IMR-90 (cell line): ENCODE measurements around the gene TAPT1. TPM values are rescaled to one million over a fixed set of nuclear protein-coding genes. Genes with fewer than 3 reads are reported as not detected.

ENCODE experiments used
- ATAC-seq: fragments of 200-7000 bp; cut with Tn5 transposase; 2 replicates; pipeline ENCODE4 v1.9.1; 2020; ENCODE audit warnings: low read depth, mild to moderate bottlenecking, moderate library complexity
- BruUV-seq: library from RNA; stranded (reverse); fragments of 400-500 nt; replicated peaks from 2 replicates; lab custom pipeline; 2021; lab: Mats Ljungman, UMichigan
- CTCF ChIA-PET: fragments of 300-600 bp; formaldehyde crosslinking; extraction: SDS; loops from one replicate; lab custom pipeline; 2021; ENCODE audit warnings: antibody characterized with exemption; lab: Yijun Ruan, JAX
- POLR2A ChIA-PET: fragments of 300-600 bp; sonication (Branson Sonifier 250); formaldehyde crosslinking; loops from one replicate; lab custom pipeline; 2022; ENCODE audit warnings: antibody characterized with exemption; ENCODE audit not compliant: unreplicated experiment; lab: Charles Lee
- DNase-seq: peaks from one replicate; pipeline ENCODE4 v3.0.0; 2013
- H2AFZ ChIP-seq: replicated peaks from 2 replicates; pipeline ENCODE3; 2013; ENCODE audit warnings: low read length, mild to moderate bottlenecking; ENCODE audit not compliant: poor library complexity
- H2AK5ac ChIP-seq: 2 replicates; pipeline ENCODE4 v1.6.1; 2013; ENCODE audit warnings: low read depth, low read length, inconsistent platforms
- H2AK9ac ChIP-seq: replicated peaks from 2 replicates; pipeline ENCODE3; 2013; ENCODE audit warnings: mild to moderate bottlenecking, low read depth, low read length, moderate library complexity; ENCODE audit not compliant: poor library complexity
- H2BK120ac ChIP-seq: 2 replicates; pipeline ENCODE4 v1.6.1; 2013; ENCODE audit warnings: low read depth, low read length, inconsistent platforms
- H2BK15ac ChIP-seq: 3 replicates; pipeline ENCODE4 v1.6.1; 2013; ENCODE audit warnings: low read depth, low read length, inconsistent platforms
- H2BK20ac ChIP-seq: 2 replicates; pipeline ENCODE4 v1.6.1; 2013; ENCODE audit warnings: low read depth, mild to moderate bottlenecking, inconsistent platforms, low read length, moderate library complexity
- H2BK5ac ChIP-seq: 2 replicates; pipeline ENCODE4 v1.6.1; 2013; ENCODE audit warnings: mild to moderate bottlenecking, low read depth, low read length, inconsistent platforms; ENCODE audit not compliant: poor library complexity, severe bottlenecking
- H3K14ac ChIP-seq: replicated peaks from 2 replicates; pipeline ENCODE4 v1.6.1; 2013; ENCODE audit warnings: low read depth, low read length, inconsistent platforms
- H3K18ac ChIP-seq: 2 replicates; pipeline ENCODE4 v1.6.1; 2013; ENCODE audit warnings: low read depth, low read length, control low read depth
- H3K23ac ChIP-seq: 2 replicates; pipeline ENCODE4 v1.6.1; 2013; ENCODE audit warnings: low read depth, low read length, inconsistent platforms
- H3K27ac ChIP-seq: 2 replicates; pipeline ENCODE4 v1.5.1; 2013; ENCODE audit warnings: mild to moderate bottlenecking, control low read depth, low read length; ENCODE audit not compliant: insufficient read depth
- H3K27me3 ChIP-seq: 2 replicates; pipeline ENCODE4 v1.6.1; 2013; ENCODE audit warnings: low read length; ENCODE audit not compliant: control insufficient read depth, insufficient read depth
- H3K36me3 ChIP-seq: 2 replicates; pipeline ENCODE4 v1.6.1; 2013; ENCODE audit warnings: low read length, mixed read lengths; ENCODE audit not compliant: control insufficient read depth, insufficient read depth
- H3K4ac ChIP-seq: 2 replicates; pipeline ENCODE4 v1.6.1; 2013; ENCODE audit warnings: low read depth, low read length, inconsistent platforms
- H3K4me1 ChIP-seq: 2 replicates; pipeline ENCODE4 v1.6.1; 2013; ENCODE audit warnings: low read length, mixed read lengths; ENCODE audit not compliant: control insufficient read depth, insufficient read depth
- H3K4me2 ChIP-seq: 2 replicates; pipeline ENCODE4 v1.6.1; 2013; ENCODE audit warnings: low read depth, mild to moderate bottlenecking, control low read depth, low read length, moderate library complexity
- H3K4me3 ChIP-seq: 2 replicates; pipeline ENCODE4 v1.5.1; 2013; ENCODE audit warnings: low read depth, mild to moderate bottlenecking, control low read depth, low read length, moderate library complexity; ENCODE audit not compliant: insufficient read depth
- H3K56ac ChIP-seq: 2 replicates; pipeline ENCODE4 v1.6.1; 2013; ENCODE audit warnings: low read length, inconsistent platforms; ENCODE audit not compliant: insufficient read depth; ENCODE audit errors: extremely low read depth
- H3K79me1 ChIP-seq, 2 experiments: 2 replicates each; pipeline ENCODE4 v1.6.1; 2013; ENCODE audit warnings: low read length in 2 of 2, inconsistent platforms in 1 of 2, low read depth in 1 of 2
- H3K9ac ChIP-seq: 2 replicates; pipeline ENCODE4 v1.6.1; 2013; ENCODE audit warnings: low read depth, low read length, control low read depth
- H3K9me1 ChIP-seq: 2 replicates; pipeline ENCODE4 v1.6.1; 2013; ENCODE audit warnings: low read length, inconsistent platforms; ENCODE audit not compliant: insufficient read depth
- H3K9me3 ChIP-seq: 2 replicates; pipeline ENCODE4 v1.6.1; 2013; ENCODE audit warnings: low read length; ENCODE audit not compliant: control insufficient read depth, insufficient read depth
- H4K20me1 ChIP-seq: 2 replicates; pipeline ENCODE4 v1.6.1; 2013; ENCODE audit warnings: low read length, inconsistent platforms; ENCODE audit not compliant: insufficient read depth
- H4K5ac ChIP-seq: 2 replicates; pipeline ENCODE4 v1.6.1; 2013; ENCODE audit warnings: mild to moderate bottlenecking, low read depth, low read length, control low read depth
- H4K8ac ChIP-seq, 2 experiments: 2 replicates each; pipeline ENCODE4 v1.6.1; 2013; ENCODE audit warnings: low read depth in 2 of 2, low read length in 2 of 2, control low read depth in 1 of 2, inconsistent platforms in 1 of 2
- H4K91ac ChIP-seq: 2 replicates; pipeline ENCODE4 v1.6.1; 2013; ENCODE audit warnings: low read depth, low read length, inconsistent platforms; ENCODE audit not compliant: insufficient read depth
- RCOR1 ChIP-seq: IDR thresholded peaks from 2 replicates; pipeline ENCODE4 v1.6.1; 2012; ENCODE audit warnings: mild to moderate bottlenecking, low read length, improper control_type of control experiment; ENCODE audit not compliant: insufficient replicate concordance
- SMC3 ChIP-seq: fragments of 150-350 bp; IDR thresholded peaks from 2 replicates; pipeline ENCODE4 v1.6.1; 2016; ENCODE audit warnings: low read depth, mild to moderate bottlenecking, antibody characterized with exemption, low read length, moderate library complexity
- WGBS, 2 experiments: methylation state at CpG; one replicate each; pipeline versions ENCODE4 v1.1.5 to v1.1.7; 2013; ENCODE audit warnings: missing lambda C conversion rate in 2 of 2; ENCODE audit not compliant: insufficient read length in 1 of 2; ENCODE audit errors: extremely low coverage in 2 of 2; 5-methylcytosine and 5-hydroxymethylcytosine counted together
- dilution Hi-C: fragments of 300-500 bp; cut with HindIII; formaldehyde crosslinking; loops from one replicate; pipeline ENCODE4 v1.14.3; 2018; ENCODE audit warnings: low sequenced_read_pairs; ENCODE audit not compliant: unreplicated experiment
- in situ Hi-C: fragments of 300-500 bp; cut with MboI; formaldehyde crosslinking; loops from 3 replicates; pipeline ENCODE4 v1.14.3; 2019; ENCODE audit warnings: low sequenced_read_pairs, inconsistent platforms, mixed read lengths
- intact Hi-C: fragments of 100-400 bp; cut with micrococcal nuclease; formaldehyde crosslinking; loops from 2 replicates; pipeline ENCODE4 v1.10.0; 2022
- polyA plus RNA-seq, 3 experiments: library from polyadenylated mRNA; depleted of rRNA; stranded (reverse); fragments of >200 nt; gene quantifications; 2 replicates each; pipeline ENCODE4 v1.2.3, GENCODE V29; 2012; ENCODE audit warnings: low replicate concordance in 1 of 3
- total RNA-seq: library from RNA; depleted of rRNA; stranded (reverse); fragments of >200 nt; gene quantifications from 2 replicates; pipeline ENCODE4 v1.2.3, GENCODE V29; 2012
- TF ChIP-seq, protein P1 (sequence below): conservative IDR thresholded peaks from 2 replicates; pipeline ENCODE4 v1.5.1; 2012; ENCODE audit warnings: mild to moderate bottlenecking, low read depth, low read length, improper control_type of control experiment

Gene TAPT1
- total and polyA plus RNA-seq, 2 of the 4 experiments (the other 2 are of a cell fraction) = 5.6 to 12.2 TPM

- Histone ChIP-seq H2AFZ (no peak overlapping the region), H4K8ac (no peak overlapping the region), H3K27ac (no peak overlapping the region), H3K9ac (no peak overlapping the region), H3K27me3 (no peaks in the 10 kb centered on the region), H3K9me1 (no peaks in the 10 kb centered on the region), H4K91ac (no peak overlapping the region), H3K4me3 (no peak overlapping the region), H4K5ac (no peak overlapping the region), H2AK5ac (no peak overlapping the region), H2AK9ac (no peak overlapping the region), H3K4me2 (no peak overlapping the region), H3K23ac (no peak overlapping the region), H4K20me1 (no peaks in the 10 kb centered on the region), H2BK120ac (no peak overlapping the region), H2BK15ac (no peak overlapping the region), H3K79me1 (no peaks in the 10 kb centered on the region), H3K36me3 (no peaks in the 10 kb centered on the region), H3K4ac (no peak overlapping the region), H2BK20ac (no peak overlapping the region), H3K9me3 (no peaks in the 10 kb centered on the region), H3K4me1 (no peaks in the 10 kb centered on the region), H2BK5ac (no peak overlapping the region), H3K56ac (no peak overlapping the region), H3K18ac (no peak overlapping the region), H3K14ac (no peak overlapping the region)
- no peak for ATAC-seq
- BruUV-seq = no TSS peak
- CTCF ChIA-PET = interaction anchor here (0.6 to 1.1 kb wide), 10 partner anchors 11 to 652 kb away, joined by 3 to 9 read pairs (median 4); no protein-coding TSS in a partner anchor
- peak; percentile 37 for DNase-seq
- intact Hi-C loops (loop anchor here (1.0 to 5.0 kb wide), 2 partner anchors 173 to 392 kb away; no protein-coding TSS in a partner anchor), in situ Hi-C loops (no loop called here), dilution Hi-C loops (no loop called here)
- POLR2A ChIA-PET = no interaction called here
- TF ChIP-seq RCOR1 (no peak), SMC3 (peak; percentile 27; the same call in 1 of the 2 replicates)
- TF ChIP-seq, protein P1, sequence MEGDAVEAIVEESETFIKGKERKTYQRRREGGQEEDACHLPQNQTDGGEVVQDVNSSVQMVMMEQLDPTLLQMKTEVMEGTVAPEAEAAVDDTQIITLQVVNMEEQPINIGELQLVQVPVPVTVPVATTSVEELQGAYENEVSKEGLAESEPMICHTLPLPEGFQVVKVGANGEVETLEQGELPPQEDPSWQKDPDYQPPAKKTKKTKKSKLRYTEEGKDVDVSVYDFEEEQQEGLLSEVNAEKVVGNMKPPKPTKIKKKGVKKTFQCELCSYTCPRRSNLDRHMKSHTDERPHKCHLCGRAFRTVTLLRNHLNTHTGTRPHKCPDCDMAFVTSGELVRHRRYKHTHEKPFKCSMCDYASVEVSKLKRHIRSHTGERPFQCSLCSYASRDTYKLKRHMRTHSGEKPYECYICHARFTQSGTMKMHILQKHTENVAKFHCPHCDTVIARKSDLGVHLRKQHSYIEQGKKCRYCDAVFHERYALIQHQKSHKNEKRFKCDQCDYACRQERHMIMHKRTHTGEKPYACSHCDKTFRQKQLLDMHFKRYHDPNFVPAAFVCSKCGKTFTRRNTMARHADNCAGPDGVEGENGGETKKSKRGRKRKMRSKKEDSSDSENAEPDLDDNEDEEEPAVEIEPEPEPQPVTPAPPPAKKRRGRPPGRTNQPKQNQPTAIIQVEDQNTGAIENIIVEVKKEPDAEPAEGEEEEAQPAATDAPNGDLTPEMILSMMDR = peak; percentile 47
- no CpG with 5 or more reads among the region's 1 CpG for WGBS, 2 experiments
Measured at GRCh38 chr4:16199093-16199492, 27.2 kb downstream of the TAPT1 start.
